Adrenal gland (tissue), 5 donors: Measurements from ENCODE around the gene CXCR5.

Source experiments
- POLR2A ChIP-seq, 2 donors: fragments of 450-650 bp; IDR thresholded peaks; one replicate each; pipeline ENCODE4 v1.6.1; 2017; ENCODE audit warnings: antibody characterized with exemption in 2 of 2, mild to moderate bottlenecking in 2 of 2, moderate library complexity in 1 of 2
- TF ChIP-seq, protein P1 (sequence below), 6 experiments: fragments of 450-650 bp in 4 of 6; fragments of 200-600 bp in 2 of 6; sonication (generic) in 1 of 6; IDR thresholded peaks; 1 replicate in 5 of 6; 2 replicates in 1 of 6; pipeline versions ENCODE4 v1.5.1 to v1.8.0; 2016 to 2021; ENCODE audit warnings: antibody characterized with exemption in 6 of 6, mild to moderate bottlenecking in 2 of 6, moderate library complexity in 1 of 6
- donor health status: DM: no; HTN: no; CAD: no.

DNA sequence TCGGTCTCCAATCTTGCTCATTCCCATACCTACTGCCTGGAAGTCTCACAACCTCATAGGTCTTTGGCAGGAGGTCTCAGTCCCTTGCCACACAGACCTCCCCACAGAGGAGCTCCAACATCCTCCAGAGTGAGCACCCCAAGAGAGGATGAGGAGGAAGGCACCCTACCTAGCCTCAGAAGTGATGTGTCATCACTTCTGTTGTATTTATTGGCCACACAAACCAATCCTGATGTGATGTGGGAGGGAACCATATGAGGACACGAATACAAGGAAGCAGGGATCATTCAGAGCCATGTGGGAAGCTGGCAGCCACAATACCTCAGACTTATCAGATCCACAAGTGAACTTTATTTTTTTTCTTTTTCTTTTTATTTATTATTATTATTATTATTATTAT is 63.4 kb downstream of the CXCR5 start:
- no peak for TF ChIP-seq POLR2A (IDR thresholded peaks at IDR 0.05)
- TF ChIP-seq, protein P1, sequence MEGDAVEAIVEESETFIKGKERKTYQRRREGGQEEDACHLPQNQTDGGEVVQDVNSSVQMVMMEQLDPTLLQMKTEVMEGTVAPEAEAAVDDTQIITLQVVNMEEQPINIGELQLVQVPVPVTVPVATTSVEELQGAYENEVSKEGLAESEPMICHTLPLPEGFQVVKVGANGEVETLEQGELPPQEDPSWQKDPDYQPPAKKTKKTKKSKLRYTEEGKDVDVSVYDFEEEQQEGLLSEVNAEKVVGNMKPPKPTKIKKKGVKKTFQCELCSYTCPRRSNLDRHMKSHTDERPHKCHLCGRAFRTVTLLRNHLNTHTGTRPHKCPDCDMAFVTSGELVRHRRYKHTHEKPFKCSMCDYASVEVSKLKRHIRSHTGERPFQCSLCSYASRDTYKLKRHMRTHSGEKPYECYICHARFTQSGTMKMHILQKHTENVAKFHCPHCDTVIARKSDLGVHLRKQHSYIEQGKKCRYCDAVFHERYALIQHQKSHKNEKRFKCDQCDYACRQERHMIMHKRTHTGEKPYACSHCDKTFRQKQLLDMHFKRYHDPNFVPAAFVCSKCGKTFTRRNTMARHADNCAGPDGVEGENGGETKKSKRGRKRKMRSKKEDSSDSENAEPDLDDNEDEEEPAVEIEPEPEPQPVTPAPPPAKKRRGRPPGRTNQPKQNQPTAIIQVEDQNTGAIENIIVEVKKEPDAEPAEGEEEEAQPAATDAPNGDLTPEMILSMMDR (IDR thresholded peaks at IDR 0.05): no peak
